ENCODE results near the gene TEF.

Gene TEF

DNA sequence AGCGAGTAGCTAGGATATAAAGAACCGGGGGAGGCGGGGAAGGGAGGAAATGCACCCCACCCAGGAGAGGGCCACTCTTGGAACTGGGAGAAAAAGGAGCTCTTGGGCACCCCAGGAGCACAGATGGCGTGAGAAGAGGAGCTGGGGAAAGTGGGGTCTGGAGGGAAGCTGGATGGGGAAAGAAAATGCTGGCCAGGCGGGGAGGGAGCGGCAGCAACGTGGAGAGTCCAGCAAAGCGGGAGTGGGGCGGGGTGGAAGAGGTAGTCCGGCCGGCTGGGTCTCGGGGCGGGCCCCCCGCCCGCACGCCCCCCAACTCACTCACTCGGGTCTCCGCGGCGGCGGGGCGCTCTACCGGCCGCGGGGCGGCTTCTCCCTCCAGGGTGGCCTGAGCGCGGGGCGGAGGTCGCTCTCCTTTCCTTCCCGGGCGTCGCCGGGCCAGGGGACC is 64.3 kb downstream of the TEF start:
- no peak for TF ChIP-seq CTCF (IDR thresholded peaks at IDR 0.05; ENCODE audit: insufficient read depth, missing control alignments)
- no peak for FAIRE-seq
- DNase-seq (ENCODE audit: insufficient read length, low spot score): no peak

DNA sequence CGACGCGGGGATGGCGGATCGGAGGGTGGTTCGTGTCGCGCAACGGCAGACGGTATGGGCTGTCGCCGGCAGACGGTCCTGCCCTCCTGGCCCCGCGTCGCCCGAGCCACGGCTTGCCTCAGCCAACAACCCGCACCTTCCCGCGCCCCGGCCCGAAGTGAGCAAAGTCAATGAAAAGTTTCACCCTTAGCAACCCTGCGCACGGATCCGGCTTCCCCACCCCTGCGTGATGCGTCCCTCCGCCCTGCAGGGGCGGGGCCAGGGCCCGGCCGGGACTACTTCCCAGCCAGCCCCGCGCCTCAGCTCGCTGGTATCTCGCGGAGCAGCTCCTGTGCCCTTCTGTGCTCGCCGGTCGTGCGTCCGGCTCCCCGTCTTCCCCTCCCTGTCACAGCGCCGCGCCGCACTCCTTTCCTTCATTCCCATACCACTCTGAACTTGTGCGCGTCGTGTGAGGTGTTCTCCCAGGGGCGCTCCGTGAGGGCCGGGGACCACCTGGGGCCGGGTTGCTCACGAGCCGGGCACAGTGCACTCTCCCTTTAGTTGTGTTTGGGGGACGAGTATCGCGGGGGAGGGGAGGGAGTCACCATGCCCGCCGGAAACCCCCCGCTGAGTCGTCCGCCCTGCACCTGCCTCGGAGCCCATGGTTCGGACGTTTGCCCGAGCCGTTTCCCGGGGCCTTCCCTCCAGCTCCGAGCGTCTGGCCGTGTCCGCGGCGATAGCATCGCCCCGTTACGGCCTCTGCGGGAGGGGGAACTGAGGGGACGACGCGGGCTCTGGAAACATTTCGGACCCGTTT is 65.1 kb downstream of the TEF start, which contains the start of gene TOB2:
Gene TOB2 (minus strand): TSS at position 163 of the 796 bp plus-strand sequence. CDS start 9,456 bp downstream, outside the sequence.
- FAIRE-seq (no peak), DNase-seq (ENCODE audit: insufficient read length, low spot score) (no peak)
- no peak for TF ChIP-seq CTCF (IDR thresholded peaks at IDR 0.05; ENCODE audit: insufficient read depth, missing control alignments)

DNA sequence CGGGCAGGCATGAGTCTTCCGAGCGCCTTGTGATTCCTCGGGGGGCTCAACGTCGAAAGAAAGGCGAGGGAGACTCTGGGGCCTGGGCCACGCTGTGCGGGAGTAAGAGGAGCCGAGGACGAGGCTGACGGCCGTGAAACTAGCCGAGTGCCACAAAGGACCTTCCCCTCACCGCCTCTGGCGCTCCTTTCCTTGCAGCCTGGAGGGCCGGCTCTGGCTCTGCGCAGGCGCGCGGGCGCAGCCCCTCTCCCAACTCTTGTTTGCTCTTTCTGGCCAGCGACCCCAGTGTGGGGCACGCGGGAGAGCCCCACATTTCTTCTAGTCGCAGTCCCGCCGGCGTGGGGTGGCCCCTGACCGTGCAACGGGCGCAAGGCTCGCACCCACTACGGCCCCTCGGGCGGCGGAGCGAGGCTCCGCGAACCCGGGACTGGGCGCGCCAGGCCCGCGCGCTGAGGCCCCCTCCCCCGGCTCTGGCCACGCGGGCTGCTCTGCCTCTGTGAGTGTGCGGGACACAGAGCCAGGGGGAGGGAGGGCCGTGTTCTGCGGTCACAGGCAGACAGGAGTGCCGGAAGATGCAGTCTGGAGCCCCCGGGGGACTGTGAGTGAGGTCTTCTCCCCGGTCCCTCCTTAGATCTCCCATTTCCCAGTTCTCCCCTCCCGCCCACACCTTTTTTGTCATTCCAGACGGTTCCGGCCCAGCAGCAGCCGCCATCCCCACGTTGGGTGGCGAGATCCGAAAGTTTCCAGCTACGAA is 65.9 kb downstream of the TEF start:
- no peak for TF ChIP-seq CTCF (IDR thresholded peaks at IDR 0.05; ENCODE audit: insufficient read depth, missing control alignments)
- DNase-seq (ENCODE audit: insufficient read length, low spot score) (no peak), FAIRE-seq (no peak)

DNA sequence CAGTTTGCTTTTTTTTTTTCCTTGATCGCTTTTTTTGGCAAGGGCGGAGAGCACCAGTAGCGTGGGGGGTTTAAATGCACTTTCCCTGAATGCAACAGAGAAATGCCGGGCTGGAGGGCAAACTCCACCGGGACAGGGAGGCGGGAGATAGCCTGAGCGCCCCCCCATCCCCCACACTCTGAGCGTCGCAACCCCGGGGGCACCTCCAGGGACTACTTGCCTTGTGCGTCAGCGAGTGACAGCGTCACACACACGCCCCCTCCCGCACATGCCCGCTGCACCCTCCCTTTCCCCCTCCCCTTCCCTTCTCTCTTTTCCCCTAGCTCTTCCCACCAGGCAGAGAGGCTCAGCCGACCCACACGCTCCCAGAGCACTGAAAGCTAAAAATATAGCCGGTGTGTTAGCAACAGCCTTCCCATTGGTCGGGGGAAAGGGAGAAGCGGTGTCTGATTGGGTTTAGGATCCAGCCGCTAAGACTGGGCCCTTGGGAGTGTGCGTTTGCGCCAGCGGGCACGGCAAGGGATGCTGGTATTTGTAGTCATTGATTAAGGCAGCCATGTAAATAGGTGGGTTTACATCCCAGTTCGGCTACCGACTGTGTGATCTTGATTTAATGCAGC is 66.6 kb downstream of the TEF start:
- no peak for TF ChIP-seq CTCF (IDR thresholded peaks at IDR 0.05; ENCODE audit: insufficient read depth, missing control alignments)
- no peak for FAIRE-seq
- no peak for DNase-seq (ENCODE audit: insufficient read length, low spot score)
